GM12891 (cell line): Measurements from ENCODE around the gene RASA3.
"Not testable (repeated sequence)": the region's sequence is repeated elsewhere in the genome, so short reads cannot be mapped to it uniquely, and the experiment has no call there.

Experiments used
- DNase-seq: peaks from one replicate; pipeline ENCODE4 v3.0.0; 2011; ENCODE audit warnings: low spot score; ENCODE audit not compliant: insufficient read length
- FAIRE-seq: peaks from 2 replicates; lab custom pipeline; 2011; peaks lifted over from hg19 to GRCh38; lab: Jason Lieb, UNC
- PAX5 ChIP-seq: IDR thresholded peaks from 2 replicates; pipeline ENCODE4 v1.6.1; 2011; ENCODE audit warnings: low read length, moderate library complexity, mild to moderate bottlenecking; ENCODE audit not compliant: insufficient read depth, severe bottlenecking
- POLR2A ChIP-seq: IDR thresholded peaks from 2 replicates; pipeline ENCODE4 v1.6.1; 2011; ENCODE audit warnings: low read depth, low read length, control low read depth
- POLR2AphosphoS5 ChIP-seq: IDR thresholded peaks from 2 replicates; pipeline ENCODE4 v1.6.1; 2011; ENCODE audit warnings: low read depth, low read length, control low read depth
- POU2F2 ChIP-seq: IDR thresholded peaks from 2 replicates; pipeline ENCODE4 v1.6.1; 2011; ENCODE audit warnings: low read depth, mild to moderate bottlenecking, control low read depth, low read length, moderate library complexity
- SPI1 ChIP-seq: IDR thresholded peaks from 2 replicates; pipeline ENCODE4 v1.6.1; 2011; ENCODE audit warnings: low read depth, low read length, control low read depth
- TAF1 ChIP-seq: IDR thresholded peaks from 2 replicates; pipeline ENCODE4 v1.6.1; 2011; ENCODE audit warnings: low read depth, low read length, control low read depth

Gene RASA3

DNA sequence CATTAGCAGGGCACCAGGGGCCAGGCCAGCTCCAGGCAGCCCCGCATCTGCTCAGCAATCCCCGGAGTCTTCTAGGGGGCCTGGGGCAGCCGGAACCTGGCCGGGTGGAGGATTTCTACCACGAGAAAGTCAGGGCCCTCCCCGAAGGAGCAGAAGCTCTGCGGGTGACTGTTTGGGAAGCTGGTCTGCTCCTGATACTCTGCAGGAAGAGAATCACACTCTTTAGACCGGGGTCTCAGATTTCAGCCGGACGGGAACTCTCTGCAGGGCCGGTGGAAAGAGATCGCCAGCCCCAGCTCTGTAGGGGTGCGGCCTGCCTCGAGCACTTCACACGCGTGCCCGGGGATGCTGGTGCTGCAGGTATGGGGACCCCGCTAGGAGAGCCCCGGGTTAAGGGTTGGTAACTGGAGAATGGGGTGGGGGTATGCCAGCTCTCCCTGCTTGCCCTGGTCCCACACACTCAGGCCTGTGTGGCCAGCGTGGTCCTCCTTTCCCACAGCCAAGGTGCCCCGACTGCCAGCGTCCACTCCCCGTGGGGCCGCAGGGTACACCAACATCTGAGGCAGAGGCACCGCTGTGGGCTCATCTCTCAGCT lies 20.1 kb downstream of the RASA3 start:
- FAIRE-seq = no peak

DNA sequence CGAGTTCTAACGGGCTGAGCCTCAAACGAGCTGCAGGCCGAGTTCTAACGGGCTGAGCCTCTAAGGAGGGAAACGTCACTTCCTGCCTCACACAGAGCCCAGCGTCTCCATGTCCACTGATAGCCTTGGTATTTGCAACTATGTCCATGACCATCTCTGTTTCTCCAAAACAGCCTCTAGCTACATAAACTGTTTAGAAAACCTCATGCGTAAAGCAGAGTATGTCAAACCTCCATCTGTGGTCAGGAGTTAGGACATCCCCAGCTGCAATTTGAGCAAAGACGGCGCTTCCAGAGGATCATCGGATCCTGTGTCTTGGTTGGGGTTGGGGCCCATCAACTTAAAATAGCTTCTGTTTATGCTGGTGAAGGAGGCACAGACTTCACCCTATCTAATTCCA lies 20.8 kb downstream of the RASA3 start:
- no peak for FAIRE-seq
- DNase-seq = no peak

More for the DNA sequence above, 20.1 kb downstream of the RASA3 start:
- no peak for DNase-seq
- no peak for TF ChIP-seq PAX5
- TF ChIP-seq POLR2A = no peak
- no peak for TF ChIP-seq TAF1
- no peak for TF ChIP-seq SPI1
- no peak for TF ChIP-seq POLR2AphosphoS5
- no peak for TF ChIP-seq POU2F2

DNA sequence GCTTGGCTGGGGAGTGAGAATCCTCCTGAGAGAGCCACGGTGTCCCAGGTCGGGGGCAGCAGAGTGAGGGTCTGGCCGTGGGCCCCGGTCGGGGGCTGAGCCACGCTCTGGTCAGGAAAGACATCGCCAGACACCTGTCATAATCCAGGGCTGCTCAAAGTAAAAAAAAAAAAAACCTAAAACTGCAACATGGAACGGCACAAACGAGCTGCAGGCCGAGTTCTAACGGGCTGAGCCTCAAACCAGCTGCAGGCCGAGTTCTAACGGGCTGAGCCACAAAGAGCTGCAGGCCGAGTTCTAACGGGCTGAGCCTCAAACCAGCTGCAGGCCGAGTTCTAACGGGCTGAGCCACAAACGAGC lies 21.6 kb downstream of the RASA3 start:
- FAIRE-seq = not testable (repeated sequence)

More for the DNA sequence above, 20.8 kb downstream of the RASA3 start:
- TF ChIP-seq POU2F2 = no peak
- TF ChIP-seq POLR2A = no peak
- TF ChIP-seq POLR2AphosphoS5 = no peak
- no peak for TF ChIP-seq PAX5
- no peak for TF ChIP-seq TAF1
- TF ChIP-seq SPI1 = no peak

DNA sequence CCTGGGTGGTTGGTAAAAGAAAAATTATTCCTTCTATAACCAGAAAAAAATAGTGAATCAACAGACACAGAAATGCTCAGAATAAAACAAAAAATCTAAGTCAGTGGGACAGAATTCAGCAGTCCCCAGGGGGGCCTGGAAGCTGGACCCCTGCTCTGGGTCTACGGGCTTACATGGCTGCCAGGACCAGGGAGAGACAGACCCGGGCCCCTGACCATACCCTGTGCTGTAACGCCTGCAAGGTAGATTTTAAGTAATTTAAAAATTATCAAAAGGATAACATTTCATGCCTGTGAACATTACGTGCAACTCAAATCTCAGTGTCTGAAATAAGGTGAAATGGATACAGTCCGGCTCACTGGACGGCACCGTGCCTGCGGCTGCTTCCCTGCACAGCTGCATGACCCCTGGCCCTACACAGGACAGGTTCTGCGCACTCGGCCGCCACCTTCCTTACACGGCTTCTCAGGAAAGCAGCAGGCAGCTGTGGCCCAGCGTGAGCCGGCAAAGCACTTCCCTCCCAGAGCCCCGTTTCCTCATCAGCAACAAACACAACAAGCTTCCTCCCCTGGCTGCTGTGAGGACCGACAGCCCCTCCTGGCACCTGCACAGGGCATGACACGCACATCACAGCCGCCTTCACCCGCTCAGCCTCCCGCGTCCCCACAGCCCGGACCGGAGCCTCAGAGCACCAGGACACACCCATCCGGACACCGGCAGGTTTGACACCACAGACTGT lies 22.2 kb downstream of the RASA3 start:
- DNase-seq (peak; percentile 76), FAIRE-seq (peak; percentile 92)
- TF ChIP-seq SPI1 (peak; percentile 58), TAF1 (no peak)

More for the DNA sequence above, 21.6 kb downstream of the RASA3 start:
- not testable (repeated sequence) for DNase-seq

DNA sequence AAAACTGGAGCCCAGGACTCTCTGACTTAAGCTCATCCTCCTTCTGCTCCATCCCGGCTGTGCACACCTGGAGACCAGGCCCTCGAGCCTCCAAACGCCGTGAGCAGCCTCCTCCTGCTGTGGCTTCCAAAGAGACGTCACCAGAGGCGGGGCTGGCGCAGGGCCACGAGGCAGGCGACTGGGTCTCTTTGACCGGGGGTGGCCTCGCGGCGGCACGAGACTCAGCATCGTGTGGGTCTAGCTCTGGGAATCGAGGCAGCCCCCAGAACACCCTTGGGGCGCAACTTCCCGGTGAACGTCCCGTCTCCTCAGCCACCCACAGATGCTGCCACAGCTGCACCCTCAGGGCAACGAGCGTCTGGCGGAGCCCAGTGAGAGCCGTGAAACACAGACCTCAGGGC lies 22.8 kb downstream of the RASA3 start:
- no peak for FAIRE-seq
- TF ChIP-seq SPI1 (no peak), POLR2A (no peak), PAX5 (no peak), TAF1 (no peak), POU2F2 (no peak), POLR2AphosphoS5 (no peak)
- no peak for DNase-seq

DNA sequence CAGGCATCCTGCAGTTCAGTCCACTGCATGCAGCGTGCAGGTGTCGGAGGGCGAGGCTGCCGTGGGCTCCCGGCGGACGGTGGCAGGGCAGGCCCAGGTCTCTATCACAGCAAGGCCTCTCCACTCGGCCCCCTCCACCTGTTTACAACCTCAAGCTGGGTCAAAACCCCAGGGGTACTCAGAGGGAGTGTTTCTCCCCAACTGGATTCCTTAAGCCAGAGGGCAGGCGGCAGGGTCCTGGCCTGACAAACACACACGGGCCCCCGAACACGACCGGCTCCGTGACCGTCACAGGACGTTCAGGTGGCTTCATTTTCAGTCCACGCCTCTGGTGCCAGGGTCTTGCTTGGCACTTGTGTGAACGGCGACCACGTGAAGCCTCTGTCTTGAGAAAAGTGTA lies 23.5 kb downstream of the RASA3 start:
- FAIRE-seq (no peak), DNase-seq (no peak)
- TF ChIP-seq SPI1 = no peak

DNA sequence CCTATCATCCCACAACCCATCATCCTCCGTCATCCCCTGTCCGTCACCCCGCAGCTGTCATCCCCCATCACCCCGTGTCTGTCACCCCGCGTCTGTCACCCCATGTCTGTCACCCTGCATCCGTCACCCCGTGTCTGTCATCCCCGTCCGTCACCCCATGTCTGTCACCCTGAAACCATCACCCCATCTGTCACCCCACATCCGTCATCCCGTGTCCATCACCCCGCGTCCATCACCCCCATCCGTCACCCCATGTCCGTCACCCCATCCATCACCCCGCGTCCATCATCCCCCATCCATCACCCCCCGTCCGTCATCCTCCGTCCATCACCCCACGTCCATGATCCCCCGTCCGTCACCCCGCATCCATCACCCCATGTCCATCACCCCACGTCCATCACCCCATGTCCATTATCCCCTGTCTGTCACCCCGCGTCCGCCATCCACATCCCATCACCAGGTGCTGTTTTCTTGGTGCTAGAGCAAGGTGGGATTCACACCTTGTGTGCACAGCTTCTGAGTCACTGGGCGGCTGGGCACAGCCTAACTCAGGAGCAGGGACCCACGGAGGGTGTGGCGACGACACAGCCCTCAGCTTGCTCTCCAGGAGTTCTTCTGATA lies 24.2 kb downstream of the RASA3 start:
- no peak for DNase-seq
- no peak for TF ChIP-seq TAF1
- no peak for TF ChIP-seq PAX5
- TF ChIP-seq POLR2A = no peak
- TF ChIP-seq POU2F2 = no peak
- TF ChIP-seq SPI1 = no peak
- no peak for TF ChIP-seq POLR2AphosphoS5
- no peak for FAIRE-seq

DNA sequence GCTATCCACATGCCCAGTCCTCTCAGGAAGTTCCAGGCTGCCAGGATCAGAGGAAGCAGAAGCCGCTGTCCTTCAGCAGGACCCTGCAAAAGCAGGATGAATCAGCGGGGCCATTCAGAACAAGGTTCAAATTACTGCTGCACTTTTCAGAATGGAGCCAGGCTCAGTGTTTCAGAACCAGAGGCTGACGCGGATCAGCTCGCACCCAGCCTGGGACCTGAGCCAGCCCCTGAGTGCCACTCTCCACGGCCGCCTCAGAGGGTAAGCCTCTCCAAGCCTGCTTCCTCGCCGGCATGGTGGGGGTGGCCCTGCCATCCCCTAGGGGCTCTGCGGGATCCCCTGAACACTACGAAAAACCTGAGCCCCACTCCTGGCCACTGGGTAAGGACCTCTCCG lies 24.7 kb downstream of the RASA3 start:
- no peak for DNase-seq
- TF ChIP-seq PAX5 = no peak
- no peak for TF ChIP-seq POU2F2
- TF ChIP-seq TAF1 = no peak
- TF ChIP-seq POLR2AphosphoS5 = no peak
- TF ChIP-seq SPI1 = no peak
- TF ChIP-seq POLR2A = no peak
- FAIRE-seq = no peak

DNA sequence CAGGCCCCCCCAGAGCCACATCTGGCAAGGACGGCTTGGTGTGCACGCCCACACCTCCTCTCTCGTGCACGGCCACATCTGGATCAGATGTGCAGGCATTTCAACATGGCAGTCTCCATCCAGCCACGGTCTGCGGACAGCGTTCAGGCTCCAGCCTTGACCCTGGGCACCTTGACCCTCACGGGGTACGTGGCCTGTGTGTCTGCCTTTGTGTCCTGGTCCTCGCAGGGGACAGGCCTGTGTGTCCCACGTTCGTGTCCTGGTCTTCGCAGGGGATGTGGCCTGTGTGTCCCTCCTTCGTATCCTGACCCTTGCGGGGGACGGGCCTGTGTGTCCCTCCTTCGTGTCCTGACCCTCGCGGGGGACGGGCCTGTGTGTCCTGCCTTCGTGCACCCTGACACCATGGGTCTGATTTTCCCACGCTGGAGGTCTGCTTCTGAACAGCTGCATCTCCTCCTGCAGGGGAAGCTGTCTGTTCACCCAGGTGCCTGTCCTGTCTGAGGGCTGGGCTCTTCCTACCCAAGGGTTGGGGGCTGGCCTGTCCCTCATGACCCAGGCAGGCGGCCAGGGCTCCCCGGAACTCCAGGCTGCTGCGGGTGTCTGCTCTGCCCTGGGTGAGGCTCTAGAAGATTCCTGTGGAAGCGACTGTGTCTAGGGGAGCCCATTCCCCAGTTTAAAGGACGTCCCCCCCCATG lies 25.3 kb downstream of the RASA3 start:
- TF ChIP-seq POLR2A = no peak
- no peak for TF ChIP-seq SPI1
- TF ChIP-seq POLR2AphosphoS5 = no peak
- TF ChIP-seq POU2F2 = no peak
- no peak for TF ChIP-seq TAF1
- no peak for TF ChIP-seq PAX5
- FAIRE-seq (no peak), DNase-seq (no peak)

DNA sequence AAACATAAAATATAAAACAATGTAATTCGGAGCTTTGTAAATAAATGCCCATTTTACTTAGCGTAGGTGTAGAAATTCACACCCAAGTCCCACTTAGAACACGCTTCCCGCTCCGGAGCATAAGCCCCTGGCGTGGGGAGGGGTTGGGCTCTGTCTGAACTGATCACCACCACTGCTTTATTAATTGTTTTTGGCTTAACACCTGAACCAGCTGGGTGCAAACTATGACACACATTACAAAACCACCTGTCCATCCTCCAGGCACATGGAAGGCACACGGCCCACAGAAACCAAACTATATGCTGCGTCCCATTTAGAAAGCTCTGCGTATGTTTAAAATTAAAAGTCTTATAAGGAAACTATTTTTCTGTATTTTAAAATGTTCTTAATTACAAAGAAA lies 25.9 kb downstream of the RASA3 start:
- FAIRE-seq = no peak
- DNase-seq = no peak
- TF ChIP-seq PAX5 (no peak), TAF1 (no peak)
